Spleen (tissue), 3 donors: ENCODE data around the gene UNC13B.

Experiments
- POLR2A ChIP-seq, 3 donors: fragments of 450-650 bp; IDR thresholded peaks; one replicate each; pipeline ENCODE4 v1.5.1; 2017; ENCODE audit warnings: antibody characterized with exemption in 3 of 3, mild to moderate bottlenecking in 1 of 3
- POLR2AphosphoS5 ChIP-seq, 3 donors: sonication (generic); formaldehyde crosslinking; IDR thresholded peaks; one replicate each; pipeline ENCODE4 v1.5.1; 2017; ENCODE audit warnings: antibody characterized with exemption in 3 of 3

GRCh38 chr9:35415402-35416097 lies 253.7 kb downstream of the UNC13B start:
- no peak for TF ChIP-seq POLR2A (IDR thresholded peaks at IDR 0.05)
- no peak for TF ChIP-seq POLR2AphosphoS5 (IDR thresholded peaks at IDR 0.05)
